Naive thymus-derived CD4-positive, alpha-beta T cell (primary cell): ENCODE results near the gene LAMTOR1. TPM values are rescaled to one million over a fixed set of nuclear protein-coding genes. Genes with fewer than 3 reads are reported as not detected.

Experiments used
- microRNA-seq: library from miRNA; unstranded; fragments of <30 nt; microRNA quantifications from one replicate; pipeline ENCODE4 v1.2.0, GENCODE V29; 2022; ENCODE audit warnings: borderline microRNAs expressed
- polyA plus RNA-seq, 2 donors: library from polyadenylated mRNA; unstranded; fragments of 300-500 nt; fragmentation: Illumina TruSeq; gene quantifications; one replicate each; pipeline ENCODE4 v1.2.3, GENCODE V29; 2021
- total RNA-seq, 6 experiments: library from RNA in 5 of 6; stranded (reverse) in 5 of 6; gene quantifications; 1 replicate in 5 of 6; 2 replicates in 1 of 6; pipeline ENCODE4 v1.2.3 and lab custom pipeline; 2021 to 2026

The LAMTOR1 gene
- total and polyA plus RNA-seq, 7 experiments from 2014 or later = 41.8 to 83.0 (median 69.7) TPM

Small RNA genes lying within 50 kb of the gene (microRNA-seq; reads per million reads assigned to microRNA genes)
- not detected for gene MIR3165

Other genes with a start within 250 kb of the LAMTOR1 start
- not detected for gene DEFB131B, start 224.8 kb downstream of the LAMTOR1 start, total RNA-seq
- gene DEFB131B, start 224.8 kb downstream of the LAMTOR1 start, polyA plus RNA-seq = not detected
- 10 to 100 TPM; 18.8 to 27.2 (median 24.3) TPM for gene XNDC1N, start 174.7 kb downstream of the LAMTOR1 start, total RNA-seq
- gene XNDC1N, start 174.7 kb downstream of the LAMTOR1 start, polyA plus RNA-seq = 1 to 10 TPM; 5.0 to 8.8 TPM
- 10 to 100 TPM; 18.2 to 37.2 (median 29.2) TPM for gene RNF121, start 174.3 kb downstream of the LAMTOR1 start, total RNA-seq
- gene RNF121, start 174.3 kb downstream of the LAMTOR1 start, polyA plus RNA-seq = 10 to 100 TPM in 1 of 2 donors, 1 to 10 TPM in 1; 8.8 to 10.8 TPM
- 10 to 100 TPM; 17.6 to 30.2 (median 23.1) TPM for gene IL18BP, start 104.4 kb downstream of the LAMTOR1 start, total RNA-seq
- 10 to 100 TPM; 14.4 to 15.1 TPM for gene IL18BP, start 104.4 kb downstream of the LAMTOR1 start, polyA plus RNA-seq
- 100 to 1,000 TPM; 216 to 453 (median 266) TPM for gene NUMA1, start 22.8 kb downstream of the LAMTOR1 start, total RNA-seq
- gene NUMA1, start 22.8 kb downstream of the LAMTOR1 start, polyA plus RNA-seq = 100 to 1,000 TPM in 1 of 2 donors, 10 to 100 TPM in 1; 27.1 to 142 TPM
- 1 to 10 TPM; 1.2 to 7.8 (median 4.6) TPM for gene LRRC51, start 22.4 kb downstream of the LAMTOR1 start, total RNA-seq
- 1 to 10 TPM; 2.0 to 2.7 TPM for gene LRRC51, start 22.4 kb downstream of the LAMTOR1 start, polyA plus RNA-seq
- under 1 TPM in 1 of 5 experiments, not detected in 4; 0.42 TPM for gene TOMT, start 2.6 kb upstream of the LAMTOR1 start, total RNA-seq
- gene TOMT, start 2.6 kb upstream of the LAMTOR1 start, polyA plus RNA-seq = not detected
- gene ANAPC15, start 9.4 kb upstream of the LAMTOR1 start, total RNA-seq = 10 to 100 TPM; 43.0 to 59.6 (median 44.1) TPM
- gene ANAPC15, start 9.4 kb upstream of the LAMTOR1 start, polyA plus RNA-seq = 100 to 1,000 TPM in 1 of 2 donors, 10 to 100 TPM in 1; 99.1 to 113 TPM
- 1 to 10 TPM in 2 of 5 experiments, not detected in 3; 3.4 to 4.6 TPM for gene FOLR3, start 32.4 kb upstream of the LAMTOR1 start, total RNA-seq
- not detected for gene FOLR3, start 32.4 kb upstream of the LAMTOR1 start, polyA plus RNA-seq
- gene FOLR1, start 88.8 kb upstream of the LAMTOR1 start, total RNA-seq = not detected
- not detected for gene FOLR1, start 88.8 kb upstream of the LAMTOR1 start, polyA plus RNA-seq
- gene FOLR2, start 113.5 kb upstream of the LAMTOR1 start, total RNA-seq = 1 to 10 TPM in 3 of 5 experiments, not detected in 2; 1.1 to 2.6 (median 2.4) TPM
- gene FOLR2, start 113.5 kb upstream of the LAMTOR1 start, polyA plus RNA-seq = not detected
- gene INPPL1, start 121.5 kb upstream of the LAMTOR1 start, total RNA-seq = 100 to 1,000 TPM; 103 to 182 (median 134) TPM
- gene INPPL1, start 121.5 kb upstream of the LAMTOR1 start, polyA plus RNA-seq = 1 to 10 TPM; 4.1 to 6.3 TPM
- gene PHOX2A, start 140.9 kb upstream of the LAMTOR1 start, total RNA-seq = not detected
- not detected for gene PHOX2A, start 140.9 kb upstream of the LAMTOR1 start, polyA plus RNA-seq